HepG2 (cell line): Measurements from ENCODE around the gene CLDN3. TPM values are rescaled to one million over a fixed set of nuclear protein-coding genes. Genes with fewer than 3 reads are reported as not detected.

Experiments
- ATAC-seq: fragments of 200-7000 bp; cut with Tn5 transposase; 3 replicates; pipeline ENCODE4 v1.9.1; 2020; ENCODE audit warnings: mild to moderate bottlenecking, moderate library complexity
- BruUV-seq: library from RNA; stranded (reverse); fragments of 400-500 nt; replicated peaks from 2 replicates; lab custom pipeline; 2021; lab: Mats Ljungman, UMichigan
- CTCF ChIA-PET: fragments of 300-600 bp; formaldehyde crosslinking; extraction: SDS; loops from one replicate; lab custom pipeline; 2021; ENCODE audit warnings: low total read pairs, inconsistent platforms, low intra/inter-chr PET ratio; lab: Yijun Ruan, JAX
- POLR2A ChIA-PET: fragments of 350-600 bp; sonication (Branson Sonifier 250); formaldehyde crosslinking; loops from one replicate; lab custom pipeline; 2020; ENCODE audit warnings: antibody characterized with exemption, inconsistent platforms; lab: Yijun Ruan, JAX
- DNase-seq: peaks from one replicate; pipeline ENCODE4 v3.0.0-alpha.2; 2015; ENCODE audit warnings: low spot score
- FAIRE-seq: peaks from 3 replicates; lab custom pipeline; 2011; peaks lifted over from hg19 to GRCh38; lab: Jason Lieb, UNC
- H2AFZ ChIP-seq: one replicate; pipeline ENCODE4 v1.6.1; 2011; ENCODE audit warnings: low read length, inconsistent platforms
- H3K27ac ChIP-seq: fragments of 300-600 bp; 3 replicates; pipeline ENCODE4 v1.8.0; 2011; ENCODE audit warnings: mixed run types, mild to moderate bottlenecking, mixed read lengths, low read length, inconsistent platforms; ENCODE audit not compliant: insufficient read depth; ENCODE audit errors: extremely low read length
- H3K27me3 ChIP-seq, 2 experiments: fragments of 200-600 bp in 1 of 2; 2 replicates in 1 of 2; 3 replicates in 1 of 2; pipeline versions ENCODE4 v1.6.0 to v1.8.0; 2011; ENCODE audit warnings: low read length in 2 of 2, mild to moderate bottlenecking in 2 of 2, moderate library complexity in 2 of 2, inconsistent platforms in 1 of 2; ENCODE audit not compliant: insufficient read depth in 2 of 2, control insufficient read depth in 1 of 2
- H3K36me3 ChIP-seq, 2 experiments: fragments of 200-600 bp in 1 of 2; replicated peaks in 1 of 2; 2 replicates in 1 of 2; 3 replicates in 1 of 2; pipeline versions ENCODE4 v1.5.1 to v1.8.0; 2011; ENCODE audit warnings: low read length in 2 of 2, inconsistent platforms in 1 of 2; ENCODE audit not compliant: insufficient read depth in 2 of 2, control insufficient read depth in 1 of 2
- H3K4me1 ChIP-seq: 2 replicates; pipeline ENCODE4 v1.5.1; 2012; ENCODE audit warnings: low read length, inconsistent platforms; ENCODE audit not compliant: insufficient read depth
- H3K4me2 ChIP-seq: 2 replicates; pipeline ENCODE4 v1.6.0; 2011; ENCODE audit warnings: low read depth, low read length, inconsistent platforms
- H3K4me3 ChIP-seq, 3 experiments: fragments of 200-600 bp in 1 of 3; sonication (generic), shearing (Covaris generic) in 1 of 3; replicated peaks in 1 of 3; 2 replicates each; pipeline ENCODE4 v1.5.1; 2011 to 2016; ENCODE audit warnings: low read length in 3 of 3, inconsistent platforms in 2 of 3, low read depth in 2 of 3, mild to moderate bottlenecking in 2 of 3, control low read depth in 1 of 3, mixed read lengths in 1 of 3; ENCODE audit not compliant: insufficient read depth in 1 of 3
- H3K79me2 ChIP-seq: one replicate; pipeline ENCODE4 v1.6.1; 2011; ENCODE audit warnings: low read length, inconsistent platforms; ENCODE audit not compliant: insufficient read depth
- H3K9ac ChIP-seq: 2 replicates; pipeline ENCODE4 v1.6.0; 2011; ENCODE audit warnings: mild to moderate bottlenecking, low read depth, low read length, inconsistent platforms; ENCODE audit not compliant: insufficient read depth
- H3K9me3 ChIP-seq: 2 replicates; pipeline ENCODE4 v1.5.1; 2012; ENCODE audit warnings: mild to moderate bottlenecking, low read length
- H4K20me1 ChIP-seq: 2 replicates; pipeline ENCODE4 v1.6.0; 2011; ENCODE audit warnings: inconsistent platforms, mild to moderate bottlenecking, low read length, moderate library complexity; ENCODE audit not compliant: insufficient read depth
- EEA1 ChIP-seq: sonication (generic); formaldehyde crosslinking; IDR thresholded peaks from 2 replicates; pipeline ENCODE4 v1.5.1; 2020; ENCODE audit warnings: mild to moderate bottlenecking, missing genetic modification reagents, borderline replicate concordance
- GLMP ChIP-seq: sonication (generic); formaldehyde crosslinking; IDR thresholded peaks from 2 replicates; pipeline ENCODE4 v1.9.0; 2021; ENCODE audit warnings: missing genetic modification reagents, mild to moderate bottlenecking, borderline replicate concordance
- HMGA1 ChIP-seq: sonication (generic); formaldehyde crosslinking; conservative IDR thresholded peaks from 2 replicates; pipeline ENCODE4 v1.4.0; 2020; ENCODE audit warnings: missing genetic modification reagents
- KAT8 ChIP-seq: IDR thresholded peaks from 2 replicates; pipeline ENCODE4 v1.6.1; 2016; ENCODE audit warnings: missing genetic modification reagents, missing compliant biosample characterization
- KDM6A ChIP-seq: IDR thresholded peaks from 2 replicates; pipeline ENCODE4 v1.6.1; 2016; ENCODE audit warnings: low read depth
- KMT2B ChIP-seq: IDR thresholded peaks from 2 replicates; pipeline ENCODE4 v1.6.1; 2016; ENCODE audit warnings: missing genetic modification reagents, missing compliant biosample characterization
- ONECUT2 ChIP-seq: sonication (generic); formaldehyde crosslinking; IDR thresholded peaks from 2 replicates; pipeline ENCODE4 v1.4.0; 2020; ENCODE audit warnings: missing genetic modification reagents
- RXRA ChIP-seq: sonication (generic); formaldehyde crosslinking; IDR thresholded peaks from 2 replicates; pipeline ENCODE4 v1.5.1; 2020; ENCODE audit warnings: missing genetic modification reagents
- TEAD3 ChIP-seq: optimal IDR thresholded peaks from 2 replicates; pipeline ENCODE3; 2016; ENCODE audit warnings: borderline replicate concordance
- ZBTB2 ChIP-seq: sonication (generic); formaldehyde crosslinking; IDR thresholded peaks from 2 replicates; pipeline ENCODE4 v1.8.0; 2022; ENCODE audit warnings: low read depth, missing genetic modification reagents
- ZBTB26 ChIP-seq: IDR thresholded peaks from 2 replicates; pipeline ENCODE4 v1.6.1; 2016; ENCODE audit warnings: missing compliant biosample characterization, missing genetic modification reagents, borderline replicate concordance
- ZBTB39 ChIP-seq: sonication (generic); formaldehyde crosslinking; IDR thresholded peaks from 2 replicates; pipeline ENCODE4 v1.5.0; 2020; ENCODE audit warnings: missing genetic modification reagents
- ZNF17 ChIP-seq: sonication (generic); formaldehyde crosslinking; IDR thresholded peaks from 2 replicates; pipeline ENCODE4 v1.5.0; 2020; ENCODE audit warnings: mild to moderate bottlenecking, missing genetic modification reagents
- ZNF333 ChIP-seq: sonication (generic); formaldehyde crosslinking; IDR thresholded peaks from 2 replicates; pipeline ENCODE4 v1.4.0; 2020; ENCODE audit warnings: mild to moderate bottlenecking, missing genetic modification reagents, borderline replicate concordance
- ZNF337 ChIP-seq: sonication (generic); formaldehyde crosslinking; IDR thresholded peaks from 2 replicates; pipeline ENCODE4 v1.5.1; 2020; ENCODE audit warnings: missing genetic modification reagents, low read depth, mild to moderate bottlenecking, borderline replicate concordance
- ZNF629 ChIP-seq: sonication (generic); formaldehyde crosslinking; conservative IDR thresholded peaks from 2 replicates; pipeline ENCODE4 v1.5.0; 2020; ENCODE audit warnings: missing genetic modification reagents
- ZNF709 ChIP-seq: sonication (generic); formaldehyde crosslinking; IDR thresholded peaks from 2 replicates; pipeline ENCODE4 v1.5.0; 2020; ENCODE audit warnings: mild to moderate bottlenecking, missing genetic modification reagents
- ZSCAN30 ChIP-seq: sonication (generic); formaldehyde crosslinking; IDR thresholded peaks from 2 replicates; pipeline ENCODE4 v1.5.0; 2020; ENCODE audit warnings: mild to moderate bottlenecking, missing genetic modification reagents
- WGBS: methylation state at CpG from one replicate; pipeline ENCODE4 v1.1.6; 2017; ENCODE audit warnings: low lambda C conversion rate; 5-methylcytosine and 5-hydroxymethylcytosine counted together
- in situ Hi-C: cut with HindIII; loops from 2 replicates; pipeline ENCODE4 v1.10.0; 2017; ENCODE audit warnings: low pct_unique_long_range_greater_than_20kb; ENCODE audit not compliant: extremely low pct_ligation_motif_present
- intact Hi-C: fragments of 100-400 bp; cut with micrococcal nuclease; formaldehyde crosslinking; loops from one replicate; pipeline ENCODE4 v1.10.0; 2022; ENCODE audit not compliant: unreplicated experiment
- polyA plus RNA-seq, 8 experiments: library from polyadenylated mRNA; depleted of rRNA in 3 of 8; stranded (reverse) in 7 of 8; unstranded in 1 of 8; fragments of >200 nt; fragmentation: Illumina TruSeq in 4 of 8; extraction: Trizol in 4 of 8; gene quantifications; 2 replicates each; pipeline versions ENCODE4 v1.2.1 to v1.2.3, GENCODE V29; 2011 to 2016; ENCODE audit warnings: low read depth in 4 of 8, missing spikeins in 1 of 8, mixed read lengths in 1 of 8; ENCODE audit not compliant: insufficient read depth in 1 of 8
- total RNA-seq, 5 experiments: library from RNA; depleted of rRNA; stranded (reverse); fragments of >200 nt; fragmentation: Illumina TruSeq; extraction: Trizol; gene quantifications; 2 replicates each; pipeline ENCODE4 v1.2.3, GENCODE V29; 2016; ENCODE audit warnings: low read depth in 1 of 5

The CLDN3 gene
- total and polyA plus RNA-seq, 2 of the 13 experiments (the other 11 are each of a cell fraction or from before 2014, with no cell fraction given) = 0.31 to 0.51 TPM

GRCh38 chr7:73734619-73735527 lies 35.2 kb downstream of the CLDN3 start:
- H3K27me3 ChIP-seq = no peaks in the 10 kb centered on the region
- peak; percentile 77 for DNase-seq
- H3K4me2 ChIP-seq = no peak overlapping the region; the same call in 1 of the 2 replicates
- no peak overlapping the region for H3K27ac ChIP-seq
- H3K4me3 ChIP-seq = no peak overlapping the region
- ATAC-seq = peak; percentile 74
- peaks cover 0 to 9% of the 10 kb centered on the region in 2 experiments; a peak in 1 of 5 replicates for H3K36me3 ChIP-seq
- no TSS peak for BruUV-seq
- no peaks in the 10 kb centered on the region for H3K9me3 ChIP-seq
- WGBS = 64% methylated on average over 5 of the region's 16 CpGs
- no peak overlapping the region for H3K9ac ChIP-seq
- peak; percentile 93 for FAIRE-seq
- in situ Hi-C loops (no loop called here), intact Hi-C loops (loop anchor here (2.0 kb wide), 1 partner anchor 284 kb away; no protein-coding TSS in a partner anchor)
- CTCF ChIA-PET = interaction anchor here (0.8 to 1.7 kb wide), 3 partner anchors 87 to 128 kb away, joined by 3 to 7 read pairs (median 4); no protein-coding TSS in a partner anchor
- H3K79me2 ChIP-seq = no peaks in the 10 kb centered on the region
- H2AFZ ChIP-seq = no peak overlapping the region
- POLR2A ChIA-PET = interaction anchor here (0.7 to 1.4 kb wide), 5 partner anchors 15 to 213 kb away, joined by 3 to 6 read pairs (median 5); partner anchors contain the start of genes BAZ1B and STX1A
- H3K4me1 ChIP-seq = peaks cover 28% of the 10 kb centered on the region
- H4K20me1 ChIP-seq = no peaks in the 10 kb centered on the region
- no peak for TF ChIP-seq ZNF17 (CRISPR knock-in tag)
- TF ChIP-seq ONECUT2 (CRISPR knock-in tag) = no peak
- no peak for TF ChIP-seq EEA1 (CRISPR knock-in tag)
- TF ChIP-seq KDM6A = no peak
- no peak for TF ChIP-seq ZBTB26 (CRISPR knock-in tag)
- no peak; the same call in 1 of the 2 replicates for TF ChIP-seq RXRA (CRISPR knock-in tag)
- no peak for TF ChIP-seq HMGA1
- TF ChIP-seq KMT2B (CRISPR knock-in tag) = peak; percentile 30; the same call in 1 of the 2 replicates
- no peak for TF ChIP-seq ZBTB2 (CRISPR knock-in tag)
- no peak for TF ChIP-seq ZNF333 (CRISPR knock-in tag)
- no peak for TF ChIP-seq ZNF337
- no peak for TF ChIP-seq GLMP (CRISPR knock-in tag)
- TF ChIP-seq ZBTB39 (CRISPR knock-in tag) = no peak
- no peak for TF ChIP-seq ZNF709 (CRISPR knock-in tag)
- peak; percentile 64; the same call in 1 of the 2 replicates for TF ChIP-seq KAT8 (CRISPR knock-in tag)
- peak; percentile 59 for TF ChIP-seq TEAD3
- no peak for TF ChIP-seq ZSCAN30 (CRISPR knock-in tag)
- no peak for TF ChIP-seq ZNF629
